Tibial artery (tissue), 4 donors: ENCODE results near the gene HES3.

Source experiments
- DNase-seq, 2 donors: peaks; one replicate each; pipeline ENCODE4 v3.0.0-alpha.2; 2019
- H3K27ac ChIP-seq, 2 donors: fragments of 200-600 bp; sonication (generic) in 1 of 2; 1 replicate in 1 of 2; 2 replicates in 1 of 2; pipeline ENCODE4 v1.5.1; 2018 to 2019; ENCODE audit warnings: mild to moderate bottlenecking in 1 of 2
- H3K27me3 ChIP-seq, 2 donors: fragments of 200-600 bp; sonication (generic) in 1 of 2; one replicate each; pipeline versions ENCODE4 v1.5.1 to v1.6.0; 2016 to 2019
- H3K36me3 ChIP-seq, 3 donors: fragments of 200-600 bp; sonication (generic) in 2 of 3; one replicate each; pipeline ENCODE4 v1.5.1; 2016 to 2019; ENCODE audit warnings: mild to moderate bottlenecking in 2 of 3
- H3K4me1 ChIP-seq, 4 donors: fragments of 200-600 bp; sonication (generic) in 2 of 4; 1 replicate in 3 of 4; 2 replicates in 1 of 4; pipeline ENCODE4 v1.5.1; 2016 to 2019
- H3K4me3 ChIP-seq, 2 donors: fragments of 200-600 bp; sonication (generic) in 1 of 2; 1 replicate in 1 of 2; 2 replicates in 1 of 2; pipeline ENCODE4 v1.5.1; 2018 to 2019; ENCODE audit warnings: mild to moderate bottlenecking in 2 of 2
- H3K9me3 ChIP-seq, 3 donors: fragments of 200-600 bp; sonication (generic) in 1 of 3; one replicate each; pipeline ENCODE4 v1.5.1; 2016 to 2019
- CTCF ChIP-seq, 2 experiments: fragments of 200-600 bp in 1 of 2; fragments of 450-650 bp in 1 of 2; IDR thresholded peaks; one replicate each; pipeline ENCODE4 v1.5.1; 2017 to 2019; ENCODE audit warnings: antibody characterized with exemption in 2 of 2, mild to moderate bottlenecking in 1 of 2, moderate library complexity in 1 of 2
- intact Hi-C: fragments of 100-400 bp; cut with DNase I; formaldehyde crosslinking; loops from one replicate; pipeline ENCODE4 v1.15.0; 2023; ENCODE audit warnings: low total_unique reads

HES3 gene

DNA sequence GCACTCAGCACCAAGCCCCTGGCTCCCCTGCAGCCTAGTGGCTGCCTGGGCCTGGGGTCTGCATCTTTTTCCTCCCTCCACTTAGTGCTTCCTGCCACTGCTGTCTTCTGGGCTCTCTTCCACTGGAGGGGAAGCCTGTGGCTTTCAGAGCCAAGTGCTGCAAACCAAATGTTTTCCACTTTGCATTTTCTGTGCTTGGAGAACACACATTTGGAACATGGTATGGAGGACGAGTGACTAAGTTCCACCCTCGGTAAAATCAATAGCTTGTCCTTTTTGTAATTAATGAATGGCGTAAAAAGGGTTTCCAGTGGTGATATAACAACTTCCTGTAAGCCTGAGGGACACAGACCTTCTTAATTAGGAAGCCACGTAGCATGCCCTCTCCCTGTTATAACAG, 27.0 kb downstream of the HES3 start:
- Histone ChIP-seq H3K36me3 (no peaks in the 10 kb centered on the region), H3K4me3 (no peak overlapping the region), H3K9me3 (no peaks in the 10 kb centered on the region), H3K27ac (no peak overlapping the region), H3K27me3 (no peaks in the 10 kb centered on the region), H3K4me1 (peaks cover 0 to 7% (median 3%) of the 10 kb centered on the region in 4 donors)
- DNase-seq, result no peak
- no peak for TF ChIP-seq CTCF (IDR thresholded peaks at IDR 0.05)
- intact Hi-C loops, result no loop called here

GRCh38 chr1:6271554-6271953, 27.6 kb downstream of the HES3 start:
- intact Hi-C loops, result no loop called here
- H3K4me1 ChIP-seq, result peaks cover 0 to 11% (median 8%) of the 10 kb centered on the region in 4 donors
- H3K9me3 ChIP-seq, result no peaks in the 10 kb centered on the region
- H3K36me3 ChIP-seq, result no peaks in the 10 kb centered on the region
- no peak for TF ChIP-seq CTCF (IDR thresholded peaks at IDR 0.05)
- H3K27me3 ChIP-seq, result no peaks in the 10 kb centered on the region
- no peak for DNase-seq
- no peak overlapping the region for H3K27ac ChIP-seq
- H3K4me3 ChIP-seq, result no peak overlapping the region

DNA sequence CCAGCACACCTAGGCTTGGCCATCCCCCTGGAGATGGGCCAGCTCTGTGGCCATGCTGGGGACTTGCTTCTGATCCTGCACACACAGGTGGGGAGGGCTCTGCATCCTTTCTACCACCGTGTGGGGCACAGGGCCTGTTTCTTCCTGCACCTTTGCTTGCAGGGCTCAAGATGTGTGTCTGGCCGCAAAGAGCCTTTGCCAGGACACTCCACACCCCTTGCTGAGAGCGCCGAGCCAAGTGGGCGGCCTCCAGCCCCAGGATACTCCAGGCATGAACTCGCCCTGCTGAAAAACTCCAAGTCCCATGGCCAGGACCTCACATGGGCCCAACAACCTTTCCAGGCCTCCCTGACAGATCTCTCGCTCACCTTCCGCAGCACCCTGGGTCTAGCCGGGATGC, 28.5 kb downstream of the HES3 start:
- Histone ChIP-seq H3K9me3 (no peaks in the 10 kb centered on the region), H3K4me1 (peaks cover 0 to 16% (median 13%) of the 10 kb centered on the region in 4 donors), H3K27ac (no peak overlapping the region), H3K27me3 (no peaks in the 10 kb centered on the region), H3K4me3 (no peak overlapping the region), H3K36me3 (no peaks in the 10 kb centered on the region)
- DNase-seq, result no peak
- TF ChIP-seq CTCF (IDR thresholded peaks at IDR 0.05), result no peak
- intact Hi-C loops, result no loop called here

GRCh38 chr1:6272868-6273267, 28.9 kb downstream of the HES3 start:
- intact Hi-C loops, result no loop called here
- DNase-seq, result no peak
- Histone ChIP-seq H3K27ac (no peak overlapping the region), H3K27me3 (no peaks in the 10 kb centered on the region), H3K4me1 (peaks cover 0 to 16% (median 13%) of the 10 kb centered on the region in 4 donors), H3K9me3 (no peaks in the 10 kb centered on the region), H3K36me3 (no peaks in the 10 kb centered on the region), H3K4me3 (no peak overlapping the region)
- no peak for TF ChIP-seq CTCF (IDR thresholded peaks at IDR 0.05)

GRCh38 chr1:6273380-6273891, 29.5 kb downstream of the HES3 start:
- Histone ChIP-seq H3K27me3 (no peaks in the 10 kb centered on the region), H3K4me3 (no peak overlapping the region), H3K27ac (no peak overlapping the region), H3K9me3 (no peaks in the 10 kb centered on the region), H3K4me1 (peaks cover 0 to 16% (median 13%) of the 10 kb centered on the region in 4 donors), H3K36me3 (no peaks in the 10 kb centered on the region)
- TF ChIP-seq CTCF (IDR thresholded peaks at IDR 0.05), result no peak
- intact Hi-C loops, result no loop called here
- DNase-seq, result no peak

DNA sequence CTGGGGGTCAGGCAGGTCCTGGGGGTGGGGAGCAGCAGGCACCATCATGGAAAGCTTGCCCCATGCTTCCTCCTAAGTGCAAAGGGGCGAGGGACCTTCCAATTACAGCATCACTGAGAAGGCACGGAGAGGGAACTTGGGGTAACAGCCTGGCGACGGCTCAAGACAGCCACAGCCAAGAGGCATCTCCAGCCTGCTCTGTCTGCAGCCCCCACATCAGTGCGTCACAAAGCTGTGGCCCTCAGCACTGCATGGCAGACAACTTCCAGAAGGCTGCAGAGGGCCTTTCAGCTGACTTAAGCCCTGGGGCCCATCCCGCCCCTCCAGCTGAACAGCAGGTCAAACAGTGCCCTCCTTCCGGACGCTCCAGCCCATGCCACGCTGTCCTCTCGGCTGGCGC, 30.1 kb downstream of the HES3 start:
- Histone ChIP-seq H3K4me3 (no peak overlapping the region), H3K9me3 (no peaks in the 10 kb centered on the region), H3K27me3 (no peaks in the 10 kb centered on the region), H3K36me3 (no peaks in the 10 kb centered on the region), H3K27ac (no peak overlapping the region), H3K4me1 (peaks cover 0 to 16% (median 13%) of the 10 kb centered on the region in 4 donors)
- no peak for TF ChIP-seq CTCF (IDR thresholded peaks at IDR 0.05)
- DNase-seq, result no peak
- intact Hi-C loops, result no loop called here
